ENCODE measurements around the gene UBE2U.

UBE2U gene

DNA sequence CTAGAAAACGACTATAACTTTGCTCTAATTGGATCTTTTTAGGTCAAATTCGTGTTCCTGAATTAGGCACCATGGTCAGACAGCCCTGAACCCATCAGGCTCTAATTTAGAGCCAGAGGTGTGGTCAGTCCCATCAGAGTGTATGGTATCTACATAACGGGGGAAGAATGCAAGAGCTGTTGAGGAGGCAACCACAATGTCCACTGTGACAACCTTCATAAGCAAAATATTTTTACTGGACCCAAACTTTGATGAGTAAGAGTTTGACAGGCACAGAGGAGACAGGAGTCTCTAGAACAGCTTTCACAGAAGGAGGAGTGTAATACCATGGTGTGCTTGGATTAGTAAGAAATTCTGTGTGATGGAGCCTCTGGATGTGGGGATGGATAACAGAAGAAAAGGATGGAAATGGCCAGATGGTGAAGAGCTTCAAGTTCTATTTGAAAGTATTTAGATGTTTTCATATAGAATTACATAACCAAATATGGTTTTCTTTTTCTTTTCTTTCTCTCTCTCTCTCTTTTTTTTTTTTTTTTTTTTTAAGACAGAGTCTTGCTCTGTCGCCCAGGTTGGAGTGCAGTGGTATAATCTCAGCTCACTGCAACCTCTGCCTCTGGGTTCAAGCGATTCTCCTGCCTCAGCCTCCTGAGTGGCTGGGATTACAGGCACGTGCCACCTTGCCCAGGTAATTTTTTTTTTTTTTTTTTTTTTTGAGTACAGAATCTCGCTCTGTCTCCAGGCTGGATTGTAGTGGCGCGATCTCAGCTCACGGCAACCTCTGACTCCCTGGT, 24.9 kb downstream of the UBE2U start:
- Histone ChIP-seq H3K4me1 (ENCODE audit: control insufficient read depth, insufficient read depth, low read length) (peaks cover 13% of the 10 kb centered on the region), H3K27ac (ENCODE audit: extremely low read depth, low read depth, low read length) (no peak overlapping the region), H3K36me3 (ENCODE audit: control insufficient read depth in 2 of 2, insufficient read depth in 1 of 2, low read length in 2 of 2) (no peaks in the 10 kb centered on the region), H3K4me3 (ENCODE audit: low read depth, low read length) (no peak overlapping the region), H3K9me3 (ENCODE audit: control insufficient read depth, insufficient read depth, low read depth, low read length) (no peaks in the 10 kb centered on the region)
- TF ChIP-seq, protein P1, sequence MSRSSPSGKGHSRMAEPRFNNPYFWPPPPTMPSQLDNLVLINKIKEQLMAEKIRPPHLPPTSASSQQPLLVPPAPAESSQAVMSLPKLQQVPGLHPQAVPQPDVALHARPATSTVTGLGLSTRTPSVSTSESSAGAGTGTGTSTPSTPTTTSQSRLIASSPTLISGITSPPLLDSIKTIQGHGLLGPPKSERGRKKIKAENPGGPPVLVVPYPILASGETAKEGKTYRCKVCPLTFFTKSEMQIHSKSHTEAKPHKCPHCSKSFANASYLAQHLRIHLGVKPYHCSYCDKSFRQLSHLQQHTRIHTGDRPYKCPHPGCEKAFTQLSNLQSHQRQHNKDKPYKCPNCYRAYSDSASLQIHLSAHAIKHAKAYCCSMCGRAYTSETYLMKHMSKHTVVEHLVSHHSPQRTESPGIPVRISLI (tag by site-specific recombination; IDR thresholded peaks at IDR 0.05), result peak; percentile 72; the same call in 1 of the 2 replicates
- TF ChIP-seq ZNF341 (tag by site-specific recombination; IDR thresholded peaks at IDR 0.05; ENCODE audit: low read depth), result no peak
- TF ChIP-seq, protein P2, sequence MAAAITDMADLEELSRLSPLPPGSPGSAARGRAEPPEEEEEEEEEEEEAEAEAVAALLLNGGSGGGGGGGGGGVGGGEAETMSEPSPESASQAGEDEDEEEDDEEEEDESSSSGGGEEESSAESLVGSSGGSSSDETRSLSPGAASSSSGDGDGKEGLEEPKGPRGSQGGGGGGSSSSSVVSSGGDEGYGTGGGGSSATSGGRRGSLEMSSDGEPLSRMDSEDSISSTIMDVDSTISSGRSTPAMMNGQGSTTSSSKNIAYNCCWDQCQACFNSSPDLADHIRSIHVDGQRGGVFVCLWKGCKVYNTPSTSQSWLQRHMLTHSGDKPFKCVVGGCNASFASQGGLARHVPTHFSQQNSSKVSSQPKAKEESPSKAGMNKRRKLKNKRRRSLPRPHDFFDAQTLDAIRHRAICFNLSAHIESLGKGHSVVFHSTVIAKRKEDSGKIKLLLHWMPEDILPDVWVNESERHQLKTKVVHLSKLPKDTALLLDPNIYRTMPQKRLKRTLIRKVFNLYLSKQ (tag by site-specific recombination; IDR thresholded peaks at IDR 0.05; ENCODE audit: borderline replicate concordance), result no peak
- TF ChIP-seq REPIN1 (tag by site-specific recombination; IDR thresholded peaks at IDR 0.05; ENCODE audit: low read depth), result no peak
- TF ChIP-seq, protein P3, sequence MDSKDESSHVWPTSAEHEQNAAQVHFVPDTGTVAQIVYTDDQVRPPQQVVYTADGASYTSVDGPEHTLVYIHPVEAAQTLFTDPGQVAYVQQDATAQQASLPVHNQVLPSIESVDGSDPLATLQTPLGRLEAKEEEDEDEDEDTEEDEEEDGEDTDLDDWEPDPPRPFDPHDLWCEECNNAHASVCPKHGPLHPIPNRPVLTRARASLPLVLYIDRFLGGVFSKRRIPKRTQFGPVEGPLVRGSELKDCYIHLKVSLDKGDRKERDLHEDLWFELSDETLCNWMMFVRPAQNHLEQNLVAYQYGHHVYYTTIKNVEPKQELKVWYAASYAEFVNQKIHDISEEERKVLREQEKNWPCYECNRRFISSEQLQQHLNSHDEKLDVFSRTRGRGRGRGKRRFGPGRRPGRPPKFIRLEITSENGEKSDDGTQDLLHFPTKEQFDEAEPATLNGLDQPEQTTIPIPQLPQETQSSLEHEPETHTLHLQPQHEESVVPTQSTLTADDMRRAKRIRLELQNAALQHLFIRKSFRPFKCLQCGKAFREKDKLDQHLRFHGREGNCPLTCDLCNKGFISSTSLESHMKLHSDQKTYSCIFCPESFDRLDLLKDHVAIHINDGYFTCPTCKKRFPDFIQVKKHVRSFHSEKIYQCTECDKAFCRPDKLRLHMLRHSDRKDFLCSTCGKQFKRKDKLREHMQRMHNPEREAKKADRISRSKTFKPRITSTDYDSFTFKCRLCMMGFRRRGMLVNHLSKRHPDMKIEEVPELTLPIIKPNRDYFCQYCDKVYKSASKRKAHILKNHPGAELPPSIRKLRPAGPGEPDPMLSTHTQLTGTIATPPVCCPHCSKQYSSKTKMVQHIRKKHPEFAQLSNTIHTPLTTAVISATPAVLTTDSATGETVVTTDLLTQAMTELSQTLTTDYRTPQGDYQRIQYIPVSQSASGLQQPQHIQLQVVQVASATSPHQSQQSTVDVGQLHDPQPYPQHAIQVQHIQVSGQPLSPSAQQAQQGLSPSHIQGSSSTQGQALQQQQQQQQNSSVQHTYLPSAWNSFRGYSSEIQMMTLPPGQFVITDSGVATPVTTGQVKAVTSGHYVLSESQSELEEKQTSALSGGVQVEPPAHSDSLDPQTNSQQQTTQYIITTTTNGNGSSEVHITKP (tag by site-specific recombination; IDR thresholded peaks at IDR 0.05), result no peak
- TF ChIP-seq, protein P4, sequence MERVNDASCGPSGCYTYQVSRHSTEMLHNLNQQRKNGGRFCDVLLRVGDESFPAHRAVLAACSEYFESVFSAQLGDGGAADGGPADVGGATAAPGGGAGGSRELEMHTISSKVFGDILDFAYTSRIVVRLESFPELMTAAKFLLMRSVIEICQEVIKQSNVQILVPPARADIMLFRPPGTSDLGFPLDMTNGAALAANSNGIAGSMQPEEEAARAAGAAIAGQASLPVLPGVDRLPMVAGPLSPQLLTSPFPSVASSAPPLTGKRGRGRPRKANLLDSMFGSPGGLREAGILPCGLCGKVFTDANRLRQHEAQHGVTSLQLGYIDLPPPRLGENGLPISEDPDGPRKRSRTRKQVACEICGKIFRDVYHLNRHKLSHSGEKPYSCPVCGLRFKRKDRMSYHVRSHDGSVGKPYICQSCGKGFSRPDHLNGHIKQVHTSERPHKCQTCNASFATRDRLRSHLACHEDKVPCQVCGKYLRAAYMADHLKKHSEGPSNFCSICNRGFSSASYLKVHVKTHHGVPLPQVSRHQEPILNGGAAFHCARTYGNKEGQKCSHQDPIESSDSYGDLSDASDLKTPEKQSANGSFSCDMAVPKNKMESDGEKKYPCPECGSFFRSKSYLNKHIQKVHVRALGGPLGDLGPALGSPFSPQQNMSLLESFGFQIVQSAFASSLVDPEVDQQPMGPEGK (tag by site-specific recombination; IDR thresholded peaks at IDR 0.05), result no peak
- TF ChIP-seq, protein P5, sequence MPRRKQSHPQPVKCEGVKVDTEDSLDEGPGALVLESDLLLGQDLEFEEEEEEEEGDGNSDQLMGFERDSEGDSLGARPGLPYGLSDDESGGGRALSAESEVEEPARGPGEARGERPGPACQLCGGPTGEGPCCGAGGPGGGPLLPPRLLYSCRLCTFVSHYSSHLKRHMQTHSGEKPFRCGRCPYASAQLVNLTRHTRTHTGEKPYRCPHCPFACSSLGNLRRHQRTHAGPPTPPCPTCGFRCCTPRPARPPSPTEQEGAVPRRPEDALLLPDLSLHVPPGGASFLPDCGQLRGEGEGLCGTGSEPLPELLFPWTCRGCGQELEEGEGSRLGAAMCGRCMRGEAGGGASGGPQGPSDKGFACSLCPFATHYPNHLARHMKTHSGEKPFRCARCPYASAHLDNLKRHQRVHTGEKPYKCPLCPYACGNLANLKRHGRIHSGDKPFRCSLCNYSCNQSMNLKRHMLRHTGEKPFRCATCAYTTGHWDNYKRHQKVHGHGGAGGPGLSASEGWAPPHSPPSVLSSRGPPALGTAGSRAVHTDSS (tag by site-specific recombination; IDR thresholded peaks at IDR 0.05), result no peak
- TF ChIP-seq ZNF830 (tag by site-specific recombination; IDR thresholded peaks at IDR 0.05; ENCODE audit: low read depth), result no peak
- CTCF ChIA-PET, result interaction anchor here (0.5 to 2.1 kb wide), 8 partner anchors 14 to 606 kb away, joined by 3 to 8 read pairs (median 4); no protein-coding TSS in a partner anchor
- POLR2A ChIA-PET, result interaction anchor here (0.6 to 0.7 kb wide), 2 partner anchors 929 to 961 kb away, joined by 5 read pairs; no protein-coding TSS in a partner anchor

DNA sequence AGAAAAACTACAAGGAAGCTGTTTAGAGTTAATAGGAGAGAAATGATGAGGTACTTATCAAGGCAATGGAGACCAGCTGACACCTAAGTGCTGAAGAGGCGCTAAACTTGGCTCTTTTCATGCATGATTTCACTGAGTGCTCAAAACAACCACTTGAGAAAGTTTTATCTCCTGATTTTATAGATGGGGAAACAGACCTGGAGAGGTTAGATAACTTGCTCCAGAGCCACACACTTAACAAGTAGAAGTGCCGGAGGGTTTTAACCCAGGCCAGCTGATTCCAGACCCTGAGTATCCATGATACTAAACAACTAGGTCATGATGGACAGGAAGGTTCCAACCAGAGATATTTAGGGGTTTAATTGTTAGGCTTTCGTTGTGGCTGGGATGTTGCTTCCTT, 25.9 kb downstream of the UBE2U start:
- H3K27ac ChIP-seq (ENCODE audit: extremely low read depth, low read depth, low read length), result no peak overlapping the region; the same call in 1 of the 2 replicates
- CTCF ChIA-PET, result interaction anchor here (0.5 to 2.1 kb wide), 6 partner anchors 13 to 607 kb away, joined by 4 to 8 read pairs (median 4); no protein-coding TSS in a partner anchor
- POLR2A ChIA-PET, result no interaction called here
- H3K9me3 ChIP-seq (ENCODE audit: control insufficient read depth, insufficient read depth, low read depth, low read length), result no peaks in the 10 kb centered on the region
- H3K4me1 ChIP-seq (ENCODE audit: control insufficient read depth, insufficient read depth, low read length), result peaks cover 10% of the 10 kb centered on the region
- H3K4me3 ChIP-seq (ENCODE audit: low read depth, low read length), result no peak overlapping the region
- H3K36me3 ChIP-seq (ENCODE audit: control insufficient read depth in 2 of 2, insufficient read depth in 1 of 2, low read length in 2 of 2), result no peaks in the 10 kb centered on the region
- no peak for TF ChIP-seq ZNF830 (tag by site-specific recombination; IDR thresholded peaks at IDR 0.05; ENCODE audit: low read depth)
- no peak for TF ChIP-seq HOXA7 (CRISPR knock-in tag; IDR thresholded peaks at IDR 0.05; ENCODE audit: borderline replicate concordance)
- TF ChIP-seq, protein P6, sequence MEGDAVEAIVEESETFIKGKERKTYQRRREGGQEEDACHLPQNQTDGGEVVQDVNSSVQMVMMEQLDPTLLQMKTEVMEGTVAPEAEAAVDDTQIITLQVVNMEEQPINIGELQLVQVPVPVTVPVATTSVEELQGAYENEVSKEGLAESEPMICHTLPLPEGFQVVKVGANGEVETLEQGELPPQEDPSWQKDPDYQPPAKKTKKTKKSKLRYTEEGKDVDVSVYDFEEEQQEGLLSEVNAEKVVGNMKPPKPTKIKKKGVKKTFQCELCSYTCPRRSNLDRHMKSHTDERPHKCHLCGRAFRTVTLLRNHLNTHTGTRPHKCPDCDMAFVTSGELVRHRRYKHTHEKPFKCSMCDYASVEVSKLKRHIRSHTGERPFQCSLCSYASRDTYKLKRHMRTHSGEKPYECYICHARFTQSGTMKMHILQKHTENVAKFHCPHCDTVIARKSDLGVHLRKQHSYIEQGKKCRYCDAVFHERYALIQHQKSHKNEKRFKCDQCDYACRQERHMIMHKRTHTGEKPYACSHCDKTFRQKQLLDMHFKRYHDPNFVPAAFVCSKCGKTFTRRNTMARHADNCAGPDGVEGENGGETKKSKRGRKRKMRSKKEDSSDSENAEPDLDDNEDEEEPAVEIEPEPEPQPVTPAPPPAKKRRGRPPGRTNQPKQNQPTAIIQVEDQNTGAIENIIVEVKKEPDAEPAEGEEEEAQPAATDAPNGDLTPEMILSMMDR (tag by site-specific recombination; IDR thresholded peaks at IDR 0.05), result no peak
- TF ChIP-seq ZNF133 (tag by site-specific recombination; IDR thresholded peaks at IDR 0.05), result no peak
- TF ChIP-seq SP3 (tag by site-specific recombination; IDR thresholded peaks at IDR 0.05), result peak; percentile 40; the same call in 1 of the 2 replicates
- TF ChIP-seq ZNF514 (tag by site-specific recombination; IDR thresholded peaks at IDR 0.05), result no peak
- no peak for TF ChIP-seq ZNF549 (tag by site-specific recombination; IDR thresholded peaks at IDR 0.05)
- TF ChIP-seq ZNF146 (tag by site-specific recombination; IDR thresholded peaks at IDR 0.05), result no peak
- no peak for TF ChIP-seq ZBTB20 (tag by site-specific recombination; IDR thresholded peaks at IDR 0.05)
- no peak for TF ChIP-seq ZNF274 (IDR thresholded peaks at IDR 0.05; ENCODE audit: low read length)
- TF ChIP-seq ZNF274 (tag by site-specific recombination; IDR thresholded peaks at IDR 0.05; ENCODE audit: borderline replicate concordance), result no peak
- peak; percentile 70 for TF ChIP-seq ZNF366 (tag by site-specific recombination; conservative IDR thresholded peaks at IDR 0.05)
- no peak for TF ChIP-seq ZNF416 (tag by site-specific recombination; IDR thresholded peaks at IDR 0.05)
- peak; percentile 53 for TF ChIP-seq ZBTB21 (tag by site-specific recombination; IDR thresholded peaks at IDR 0.05)
- no peak for TF ChIP-seq ZNF112 (tag by site-specific recombination; IDR thresholded peaks at IDR 0.05)
